ENCODE data around the gene SSTR5.

DNA sequence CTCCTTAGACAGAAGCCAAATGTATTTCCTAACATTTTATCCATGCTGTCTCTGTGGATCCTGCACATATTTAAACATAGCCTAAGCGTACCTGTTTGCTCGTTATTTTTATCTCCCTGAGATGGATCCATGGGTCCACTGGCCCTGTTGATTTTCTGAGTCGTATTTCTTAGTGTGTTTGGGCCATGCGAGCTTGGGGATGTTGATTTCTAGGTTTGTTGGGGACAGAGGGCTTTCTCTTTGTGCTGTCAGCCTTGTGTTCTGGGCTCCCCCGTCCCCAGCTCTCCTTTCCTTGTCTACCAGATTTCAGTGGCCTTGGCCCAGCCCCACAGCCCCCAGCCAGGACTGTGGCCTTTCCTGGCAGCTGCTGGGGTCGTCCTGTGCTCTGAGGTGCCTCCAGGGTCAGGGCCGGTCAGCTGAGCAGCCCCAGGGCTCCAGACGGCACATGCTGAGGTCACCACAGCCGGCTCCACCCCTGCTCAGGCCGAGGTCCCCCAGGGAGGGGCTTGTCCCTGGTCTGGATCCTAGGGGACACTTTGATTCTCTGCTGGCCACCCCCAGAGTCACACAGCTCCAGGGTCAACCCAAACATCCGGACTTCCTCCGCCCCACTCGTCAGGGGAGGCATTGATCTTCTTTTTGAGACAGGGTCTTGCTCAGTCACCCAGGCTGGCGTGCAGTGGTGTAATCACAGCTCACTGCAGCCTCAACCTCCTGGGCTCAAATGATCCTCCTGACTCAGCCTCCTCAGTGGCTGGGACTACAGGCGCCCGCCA, 4.4 kb downstream of the SSTR5 start:
- TF ChIP-seq POLR2A (IDR thresholded peaks at IDR 0.05; ENCODE audit: low read length): no peak
- TF ChIP-seq GATA1 (IDR thresholded peaks at IDR 0.05; ENCODE audit: low read depth, low read length): no peak

Measured in erythroblast (primary cell).